ENCODE measurements around the gene HIPK2.

Gene HIPK2

GRCh38 chr7:139714163-139714901 is 63.5 kb downstream of the HIPK2 start:
- no peak overlapping the region for H3K9ac ChIP-seq (ENCODE audit: insufficient read length)
- H3K36me3 ChIP-seq (ENCODE audit: insufficient read depth, low read length) = no peaks in the 10 kb centered on the region; the same call in 1 of the 2 replicates
- H3K4me3 ChIP-seq = no peak overlapping the region
- TF ChIP-seq POLR2AphosphoS5 (IDR thresholded peaks at IDR 0.05; ENCODE audit: borderline replicate concordance, low read depth, low read length) (no peak), FOXP2 (optimal IDR thresholded peaks at IDR 0.05; ENCODE audit: control extremely low read depth, extremely low read length, insufficient read depth) (no peak), EZH2 (IDR thresholded peaks at IDR 0.05) (no peak)
- no peaks in the 10 kb centered on the region for H3K9me3 ChIP-seq (ENCODE audit: low read depth, low read length)
- no peak for DNase-seq (ENCODE audit: low read depth, low spot score)
- no peak overlapping the region for H3K27ac ChIP-seq

GRCh38 chr7:139713526-139714162 is 64.2 kb downstream of the HIPK2 start:
- TF ChIP-seq EZH2 (IDR thresholded peaks at IDR 0.05) = no peak
- no peak for TF ChIP-seq FOXP2 (optimal IDR thresholded peaks at IDR 0.05; ENCODE audit: control extremely low read depth, extremely low read length, insufficient read depth)
- Histone ChIP-seq H3K27ac (no peak overlapping the region), H3K4me3 (no peak overlapping the region), H3K9me3 (ENCODE audit: low read depth, low read length) (no peaks in the 10 kb centered on the region), H3K9ac (ENCODE audit: insufficient read length) (no peak overlapping the region), H3K36me3 (ENCODE audit: insufficient read depth, low read length) (no peaks in the 10 kb centered on the region; the same call in 1 of the 2 replicates)
- DNase-seq (ENCODE audit: low read depth, low spot score) = no peak

- TF ChIP-seq FOXP2 (optimal IDR thresholded peaks at IDR 0.05; ENCODE audit: control extremely low read depth, extremely low read length, insufficient read depth) (no peak), EZH2 (IDR thresholded peaks at IDR 0.05) (no peak), POLR2AphosphoS5 (IDR thresholded peaks at IDR 0.05; ENCODE audit: borderline replicate concordance, low read depth, low read length) (no peak)
- H3K9ac ChIP-seq (ENCODE audit: insufficient read length) = no peak overlapping the region
- H3K36me3 ChIP-seq (ENCODE audit: insufficient read depth, low read length) = no peaks in the 10 kb centered on the region; the same call in 1 of the 2 replicates
- no peak overlapping the region for H3K4me3 ChIP-seq
- H3K27ac ChIP-seq = no peak overlapping the region
- no peak for DNase-seq (ENCODE audit: low read depth, low spot score)
- H3K9me3 ChIP-seq (ENCODE audit: low read depth, low read length) = no peaks in the 10 kb centered on the region
Measured at GRCh38 chr7:139713061-139713460, 64.7 kb downstream of the HIPK2 start.

- no peak overlapping the region for H3K27ac ChIP-seq
- no peaks in the 10 kb centered on the region; the same call in 1 of the 2 replicates for H3K36me3 ChIP-seq (ENCODE audit: insufficient read depth, low read length)
Measured at GRCh38 chr7:139711991-139712743, 65.6 kb downstream of the HIPK2 start.

GRCh38 chr7:139710036-139710435 is 67.8 kb downstream of the HIPK2 start:
- no peak overlapping the region for H3K9ac ChIP-seq (ENCODE audit: insufficient read length)
- no peaks in the 10 kb centered on the region for H3K9me3 ChIP-seq (ENCODE audit: low read depth, low read length)
- no peak for DNase-seq (ENCODE audit: low read depth, low spot score)
- H3K27ac ChIP-seq = no peak overlapping the region
- H3K36me3 ChIP-seq (ENCODE audit: insufficient read depth, low read length) = no peaks in the 10 kb centered on the region
- no peak for TF ChIP-seq POLR2AphosphoS5 (IDR thresholded peaks at IDR 0.05; ENCODE audit: borderline replicate concordance, low read depth, low read length)
- no peak overlapping the region for H3K4me3 ChIP-seq

More at GRCh38 chr7:139711991-139712743, 65.6 kb downstream of the HIPK2 start:
- DNase-seq (ENCODE audit: low read depth, low spot score) = no peak
- Histone ChIP-seq H3K9ac (ENCODE audit: insufficient read length) (no peak overlapping the region), H3K9me3 (ENCODE audit: low read depth, low read length) (no peaks in the 10 kb centered on the region), H3K4me3 (no peak overlapping the region)
- no peak for TF ChIP-seq EZH2 (IDR thresholded peaks at IDR 0.05)
- no peak for TF ChIP-seq FOXP2 (optimal IDR thresholded peaks at IDR 0.05; ENCODE audit: control extremely low read depth, extremely low read length, insufficient read depth)
- TF ChIP-seq POLR2AphosphoS5 (IDR thresholded peaks at IDR 0.05; ENCODE audit: borderline replicate concordance, low read depth, low read length) = no peak

GRCh38 chr7:139709485-139709884 is 68.3 kb downstream of the HIPK2 start:
- H3K9ac ChIP-seq (ENCODE audit: insufficient read length) = no peak overlapping the region
- H3K36me3 ChIP-seq (ENCODE audit: insufficient read depth, low read length) = no peaks in the 10 kb centered on the region
- H3K4me3 ChIP-seq = no peak overlapping the region
- H3K27ac ChIP-seq = no peak overlapping the region
- no peaks in the 10 kb centered on the region for H3K9me3 ChIP-seq (ENCODE audit: low read depth, low read length)
- TF ChIP-seq FOXP2 (optimal IDR thresholded peaks at IDR 0.05; ENCODE audit: control extremely low read depth, extremely low read length, insufficient read depth) (no peak), EZH2 (IDR thresholded peaks at IDR 0.05) (no peak), POLR2AphosphoS5 (IDR thresholded peaks at IDR 0.05; ENCODE audit: borderline replicate concordance, low read depth, low read length) (no peak)
- DNase-seq (ENCODE audit: low read depth, low spot score) = no peak

- no peak for TF ChIP-seq FOXP2 (optimal IDR thresholded peaks at IDR 0.05; ENCODE audit: control extremely low read depth, extremely low read length, insufficient read depth)
- no peak for TF ChIP-seq EZH2 (IDR thresholded peaks at IDR 0.05)
- no peak overlapping the region for H3K9ac ChIP-seq (ENCODE audit: insufficient read length)
- no peak for DNase-seq (ENCODE audit: low read depth, low spot score)
- no peaks in the 10 kb centered on the region for H3K9me3 ChIP-seq (ENCODE audit: low read depth, low read length)
- H3K36me3 ChIP-seq (ENCODE audit: insufficient read depth, low read length) = no peaks in the 10 kb centered on the region
- no peak overlapping the region for H3K4me3 ChIP-seq
- H3K27ac ChIP-seq = no peak overlapping the region
Measured at GRCh38 chr7:139708541-139708940, 69.3 kb downstream of the HIPK2 start.

- no peaks in the 10 kb centered on the region for H3K36me3 ChIP-seq (ENCODE audit: insufficient read depth, low read length)
- no peaks in the 10 kb centered on the region for H3K9me3 ChIP-seq (ENCODE audit: low read depth, low read length)
- H3K9ac ChIP-seq (ENCODE audit: insufficient read length) = no peak overlapping the region
- no peak overlapping the region for H3K4me3 ChIP-seq
- DNase-seq (ENCODE audit: low read depth, low spot score) = no peak
- no peak overlapping the region for H3K27ac ChIP-seq
- no peak for TF ChIP-seq POLR2AphosphoS5 (IDR thresholded peaks at IDR 0.05; ENCODE audit: borderline replicate concordance, low read depth, low read length)
- TF ChIP-seq EZH2 (IDR thresholded peaks at IDR 0.05) = no peak
- TF ChIP-seq FOXP2 (optimal IDR thresholded peaks at IDR 0.05; ENCODE audit: control extremely low read depth, extremely low read length, insufficient read depth) = no peak
Measured at GRCh38 chr7:139706837-139707236, 71.0 kb downstream of the HIPK2 start.
